SK-N-MC (cell line): ENCODE measurements around the gene TEX30.

ENCODE experiments used
- DNase-seq: peaks from one replicate; pipeline ENCODE4 v3.0.0-alpha.2; 2011; ENCODE audit warnings: low read depth, low spot score
- H3K27ac ChIP-seq: fragments of 200-600 bp; sonication (generic); 2 replicates; pipeline ENCODE4 v1.5.1; 2016; ENCODE audit warnings: mixed run types
- H3K36me3 ChIP-seq: fragments of 200-600 bp; sonication (generic); 2 replicates; pipeline ENCODE4 v1.6.1; 2017; ENCODE audit warnings: antibody characterized with exemption, low read length, mixed read lengths; ENCODE audit not compliant: insufficient read depth
- H3K4me3 ChIP-seq: fragments of 200-600 bp; sonication (generic); 2 replicates; pipeline ENCODE4 v1.5.1; 2016
- H3K9ac ChIP-seq: fragments of 200-600 bp; sonication (generic); 2 replicates; pipeline ENCODE4 v1.8.0; 2017; ENCODE audit warnings: mixed run types, mixed read lengths; ENCODE audit not compliant: insufficient read length
- H3K9me3 ChIP-seq: fragments of 200-600 bp; sonication (generic); 2 replicates; pipeline ENCODE4 v1.6.1; 2017; ENCODE audit warnings: low read depth, mild to moderate bottlenecking, antibody characterized with exemption, low read length, moderate library complexity, mixed read lengths
- EZH2 ChIP-seq: fragments of 200-600 bp; sonication (generic); IDR thresholded peaks from one replicate; pipeline ENCODE4 v1.6.1; 2017; ENCODE audit warnings: antibody characterized with exemption
- FOXP2 ChIP-seq: optimal IDR thresholded peaks from 2 replicates; pipeline ENCODE3; 2011; ENCODE audit warnings: mild to moderate bottlenecking, moderate library complexity; ENCODE audit not compliant: insufficient read depth; ENCODE audit errors: extremely low read length, control extremely low read depth
- POLR2AphosphoS5 ChIP-seq: IDR thresholded peaks from 2 replicates; pipeline ENCODE4 v1.6.1; 2012; ENCODE audit warnings: mild to moderate bottlenecking, low read depth, low read length, borderline replicate concordance

TEX30 gene

DNA sequence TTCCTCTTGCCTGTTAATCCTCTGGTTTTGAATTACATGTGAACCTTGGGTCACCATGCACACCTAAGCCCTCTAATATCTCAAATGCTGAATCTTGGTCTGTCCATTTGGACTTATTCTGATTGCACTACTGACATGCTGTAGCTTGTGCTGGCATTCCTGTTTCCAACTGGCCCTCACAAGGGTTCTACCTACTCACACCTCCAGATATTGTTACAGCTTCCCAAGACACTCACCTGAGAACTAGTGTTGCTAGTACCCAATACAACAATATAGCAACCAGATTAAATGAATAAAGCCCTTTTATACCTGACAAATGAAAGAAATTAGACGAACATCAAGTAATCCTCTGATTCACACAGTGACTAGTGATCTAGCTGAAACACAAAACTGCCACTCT lies 16.6 kb downstream of the TEX30 start:
- Histone ChIP-seq H3K27ac (no peak overlapping the region), H3K4me3 (no peak overlapping the region), H3K36me3 (no peaks in the 10 kb centered on the region), H3K9me3 (no peaks in the 10 kb centered on the region; the same call in 1 of the 2 replicates), H3K9ac (no peak overlapping the region)
- TF ChIP-seq EZH2 (no peak), FOXP2 (no peak), POLR2AphosphoS5 (no peak)
- no peak for DNase-seq

DNA sequence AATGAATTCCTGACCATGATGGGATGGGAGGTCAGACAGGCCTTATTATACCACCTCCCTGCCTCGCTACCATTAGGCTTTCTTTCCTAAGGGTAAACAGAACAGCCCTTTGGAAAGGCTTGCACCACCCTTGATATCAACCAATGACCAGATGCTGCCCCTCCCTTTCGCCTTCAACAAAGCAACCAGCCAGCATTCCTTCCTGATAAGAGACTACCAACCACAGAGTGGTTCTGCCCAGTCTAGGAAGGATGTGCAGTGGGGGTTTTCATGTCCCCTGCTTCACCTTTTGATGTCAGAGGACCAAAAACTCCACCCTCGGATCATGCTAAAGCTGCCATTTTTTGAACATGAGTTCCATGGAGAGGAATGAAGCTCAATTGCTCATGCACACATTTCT lies 21.7 kb downstream of the TEX30 start:
- Histone ChIP-seq H3K4me3 (no peak overlapping the region), H3K9me3 (no peaks in the 10 kb centered on the region; the same call in none of the 2 replicates), H3K36me3 (no peaks in the 10 kb centered on the region), H3K9ac (no peak overlapping the region), H3K27ac (no peak overlapping the region)
- no peak for TF ChIP-seq EZH2
- no peak for TF ChIP-seq POLR2AphosphoS5
- no peak for TF ChIP-seq FOXP2
- DNase-seq, result no peak

DNA sequence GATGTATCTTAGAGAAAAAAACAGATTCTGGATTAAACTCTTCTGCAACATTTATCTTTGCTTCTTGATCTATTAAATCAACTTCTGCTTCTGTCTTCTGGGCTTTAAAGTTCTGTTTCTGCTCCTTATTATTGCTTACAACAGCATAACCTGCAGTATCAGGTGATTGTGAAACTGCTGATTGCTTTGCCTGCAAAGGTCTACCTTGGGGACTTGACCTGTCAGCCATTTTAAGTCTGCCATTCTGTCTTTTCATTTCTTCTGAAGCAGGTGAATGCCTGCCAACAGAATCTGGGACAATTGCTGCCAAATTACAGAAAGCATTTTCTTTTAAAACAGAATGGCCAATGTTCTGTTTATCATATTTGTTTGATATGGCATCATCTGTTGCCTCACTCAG lies 31.1 kb downstream of the TEX30 start:
- Histone ChIP-seq H3K9me3 (peaks cover 8% of the 10 kb centered on the region; the same call in 1 of the 2 replicates), H3K36me3 (no peaks in the 10 kb centered on the region), H3K9ac (no peak overlapping the region), H3K4me3 (no peak overlapping the region), H3K27ac (no peak overlapping the region)
- TF ChIP-seq POLR2AphosphoS5 (no peak), FOXP2 (no peak), EZH2 (no peak)
- no peak for DNase-seq

DNA sequence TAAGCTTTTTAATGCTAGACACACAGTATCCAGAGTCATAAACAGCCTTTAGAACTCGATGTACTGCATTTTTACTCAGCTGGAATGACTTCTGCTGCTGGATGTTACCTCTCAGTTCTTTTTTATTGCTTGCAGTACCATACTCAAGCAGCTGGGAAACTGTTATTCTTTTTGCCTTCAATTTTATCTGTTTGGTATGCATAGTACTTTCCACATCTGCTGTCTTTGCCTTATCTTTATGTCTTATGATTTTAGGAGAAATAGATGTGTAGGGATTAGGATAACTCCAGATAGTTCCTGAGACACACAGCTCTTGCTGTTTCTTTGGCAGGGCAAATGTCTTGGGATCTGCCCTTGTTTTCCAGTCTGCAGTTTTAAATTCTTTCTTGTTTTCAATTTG lies 31.5 kb downstream of the TEX30 start:
- H3K9ac ChIP-seq, result no peak overlapping the region
- TF ChIP-seq POLR2AphosphoS5 (no peak), FOXP2 (no peak), EZH2 (no peak)
- no peak for DNase-seq

DNA sequence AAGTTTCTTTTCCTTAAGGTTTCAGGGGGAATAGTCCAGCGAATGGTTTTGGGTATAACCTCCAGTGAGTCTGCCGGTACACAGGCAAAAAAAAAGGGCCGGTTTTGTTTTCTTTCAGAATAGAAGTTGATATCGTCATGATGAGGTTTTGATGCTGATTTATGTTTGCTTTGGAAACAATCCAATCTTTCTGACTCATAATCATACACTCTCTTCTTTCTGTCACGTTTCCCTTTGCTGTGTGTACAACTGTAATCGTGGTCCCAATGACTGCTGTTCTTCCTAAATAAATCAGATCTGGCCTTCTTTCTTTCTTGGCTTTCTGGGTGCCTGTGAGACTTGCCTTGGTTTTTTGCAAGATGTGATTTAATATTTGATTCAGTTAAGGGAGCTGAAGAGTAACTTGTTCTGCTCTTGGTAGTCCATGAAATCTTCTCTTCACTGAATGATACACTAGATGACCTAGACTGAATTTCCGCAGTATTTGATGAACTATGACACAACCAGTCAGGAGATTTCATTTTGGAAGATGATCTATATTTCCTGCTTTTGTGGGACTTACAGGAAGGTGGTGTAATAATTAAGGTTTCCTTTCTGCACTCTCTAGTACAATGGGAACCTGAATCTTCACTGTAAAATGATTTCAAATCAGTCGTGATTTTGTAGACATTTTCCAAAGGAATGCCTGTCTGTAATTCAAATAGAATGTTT lies 43.9 kb downstream of the TEX30 start:
- H3K9ac ChIP-seq, result no peak overlapping the region
- H3K9me3 ChIP-seq, result no peaks in the 10 kb centered on the region
- TF ChIP-seq FOXP2 (no peak), EZH2 (no peak), POLR2AphosphoS5 (no peak)
- H3K36me3 ChIP-seq, result no peaks in the 10 kb centered on the region
- no peak overlapping the region for H3K4me3 ChIP-seq
- no peak for DNase-seq
- no peak overlapping the region for H3K27ac ChIP-seq

More for the DNA sequence above, 31.5 kb downstream of the TEX30 start:
- no peak overlapping the region for H3K27ac ChIP-seq
- H3K4me3 ChIP-seq, result no peak overlapping the region
- peaks cover 8% of the 10 kb centered on the region; the same call in 1 of the 2 replicates for H3K9me3 ChIP-seq
- H3K36me3 ChIP-seq, result no peaks in the 10 kb centered on the region

DNA sequence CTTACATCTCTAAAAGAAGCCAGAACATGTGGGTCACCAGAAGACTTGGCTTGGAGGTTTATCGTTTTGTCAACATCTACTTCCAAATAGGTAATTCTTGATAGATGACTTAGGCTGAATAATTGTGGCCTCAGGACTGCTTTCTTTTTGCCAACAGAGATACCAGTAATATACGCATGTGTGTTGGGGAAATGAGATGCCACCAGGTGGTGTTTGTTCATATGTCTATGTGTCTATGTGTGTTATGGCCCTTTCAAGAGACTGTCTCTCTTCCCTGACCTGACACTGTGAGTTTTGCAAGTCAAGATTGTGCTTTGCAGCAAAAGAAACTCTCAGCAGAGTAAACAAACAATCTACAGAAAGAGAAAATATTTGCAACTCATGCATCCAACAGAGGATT lies 47.2 kb downstream of the TEX30 start:
- DNase-seq, result no peak
- H3K4me3 ChIP-seq, result no peak overlapping the region
- H3K9ac ChIP-seq, result no peak overlapping the region
- H3K36me3 ChIP-seq, result no peaks in the 10 kb centered on the region
- no peak for TF ChIP-seq EZH2
- no peak for TF ChIP-seq POLR2AphosphoS5
- TF ChIP-seq FOXP2, result no peak
- no peaks in the 10 kb centered on the region for H3K9me3 ChIP-seq
- H3K27ac ChIP-seq, result no peak overlapping the region

DNA sequence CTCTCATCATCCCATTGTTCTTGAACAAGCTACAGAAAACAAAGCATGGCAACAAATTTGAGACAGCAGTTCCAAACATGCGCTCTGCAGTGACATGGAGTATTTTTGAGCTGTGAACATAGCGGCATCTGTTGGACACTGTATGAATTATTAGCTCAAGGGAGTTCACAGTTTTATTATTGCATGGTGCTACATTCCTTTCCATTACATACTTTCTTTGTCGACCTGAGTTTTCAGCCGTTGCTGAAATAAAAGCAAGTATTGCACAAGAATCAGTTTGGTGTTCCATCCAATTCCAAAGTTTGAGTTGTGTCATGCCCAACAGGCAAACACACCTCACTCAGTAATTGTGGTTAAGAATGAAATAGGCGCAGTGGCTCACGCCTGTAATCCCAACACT lies 48.7 kb downstream of the TEX30 start:
- no peak for TF ChIP-seq FOXP2
- TF ChIP-seq POLR2AphosphoS5, result no peak
- TF ChIP-seq EZH2, result no peak
- no peak for DNase-seq

DNA sequence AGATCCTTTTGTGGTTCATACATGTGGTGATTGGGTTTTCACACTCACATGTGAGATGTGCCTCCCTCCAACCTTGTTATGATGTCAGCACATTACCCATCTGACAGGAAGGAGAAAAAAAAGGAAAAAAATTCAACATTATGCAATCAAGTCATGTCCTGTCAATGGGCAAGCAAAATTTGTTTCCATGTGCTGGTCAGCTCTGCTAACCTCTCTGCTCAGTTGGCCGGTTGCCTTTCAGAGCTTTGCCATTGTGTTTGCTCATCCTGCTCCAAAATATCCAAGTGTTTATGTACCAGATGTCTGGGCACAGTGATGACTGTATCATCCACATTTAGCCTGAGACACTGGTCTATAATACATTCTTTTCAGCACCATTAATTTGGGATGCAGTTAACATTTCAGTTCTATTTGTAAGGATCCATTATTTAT lies 51.8 kb downstream of the TEX30 start:
- no peak for DNase-seq
- no peak overlapping the region for H3K27ac ChIP-seq
- H3K9me3 ChIP-seq, result no peaks in the 10 kb centered on the region
- no peak for TF ChIP-seq EZH2
- TF ChIP-seq POLR2AphosphoS5, result no peak
- TF ChIP-seq FOXP2, result no peak
- H3K4me3 ChIP-seq, result no peak overlapping the region
- H3K36me3 ChIP-seq, result no peaks in the 10 kb centered on the region
- no peak overlapping the region for H3K9ac ChIP-seq

More for the DNA sequence above, 48.7 kb downstream of the TEX30 start:
- Histone ChIP-seq H3K27ac (no peak overlapping the region), H3K4me3 (no peak overlapping the region), H3K9me3 (no peaks in the 10 kb centered on the region), H3K9ac (no peak overlapping the region), H3K36me3 (no peaks in the 10 kb centered on the region)

DNA sequence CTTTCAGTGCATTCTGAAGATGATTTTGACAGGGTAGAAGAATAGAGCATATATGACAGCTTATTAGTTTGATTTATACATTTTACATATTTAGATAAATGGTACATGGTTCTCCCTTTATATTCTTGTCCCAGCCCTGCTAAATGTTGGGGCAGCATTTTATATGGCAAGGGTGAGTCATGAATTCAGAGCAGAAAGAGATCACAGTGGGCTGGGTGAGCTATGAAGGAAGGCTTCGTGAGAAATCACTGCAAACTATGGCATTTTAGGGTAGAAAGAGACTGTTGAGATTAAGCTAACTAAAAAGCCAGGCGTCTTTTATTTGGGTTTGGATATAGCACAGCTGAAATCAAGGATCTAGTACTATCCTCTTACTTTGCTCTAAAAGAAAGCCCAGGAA lies 54.8 kb downstream of the TEX30 start:
- no peak overlapping the region for H3K27ac ChIP-seq
- no peak for DNase-seq
- H3K9ac ChIP-seq, result no peak overlapping the region
- TF ChIP-seq FOXP2 (no peak), POLR2AphosphoS5 (no peak), EZH2 (no peak)
- no peak overlapping the region for H3K4me3 ChIP-seq
- no peaks in the 10 kb centered on the region for H3K9me3 ChIP-seq
- H3K36me3 ChIP-seq, result no peaks in the 10 kb centered on the region
